Calu3 (cell line): ENCODE results near the gene TMEM35B. TPM values are rescaled to one million over a fixed set of nuclear protein-coding genes. Genes with fewer than 3 reads are reported as not detected.

Source experiments
- BruUV-seq: library from RNA; stranded (reverse); fragments of 400-500 nt; replicated peaks from 2 replicates; lab custom pipeline; 2021; lab: Mats Ljungman, UMichigan
- CTCF ChIA-PET: fragments of 300-600 bp; sonication (Branson Sonifier 250); formaldehyde crosslinking; loops from one replicate; lab custom pipeline; 2022; ENCODE audit warnings: antibody characterized with exemption; lab: Charles Lee
- DNase-seq: peaks from one replicate; pipeline ENCODE4 v3.0.0; 2022
- H3K27ac Mint-ChIP-seq: one replicate; pipeline ENCODE4 v1.8.0; 2022; ENCODE audit warnings: mixed read lengths; ENCODE audit not compliant: unreplicated experiment
- H3K27me3 Mint-ChIP-seq: one replicate; pipeline ENCODE4 v1.8.0; 2022; ENCODE audit warnings: mixed read lengths; ENCODE audit not compliant: unreplicated experiment
- H3K36me3 Mint-ChIP-seq: one replicate; pipeline ENCODE4 v1.8.0; 2022; ENCODE audit warnings: mild to moderate bottlenecking, moderate library complexity, mixed read lengths; ENCODE audit not compliant: insufficient read depth, unreplicated experiment
- H3K4me1 Mint-ChIP-seq: one replicate; pipeline ENCODE4 v1.8.0; 2022; ENCODE audit warnings: mild to moderate bottlenecking, low read depth, mixed read lengths; ENCODE audit not compliant: unreplicated experiment
- H3K4me3 Mint-ChIP-seq: one replicate; pipeline ENCODE4 v1.8.0; 2022; ENCODE audit warnings: mild to moderate bottlenecking, low read depth, moderate library complexity, mixed read lengths; ENCODE audit not compliant: unreplicated experiment
- H3K9me3 Mint-ChIP-seq: one replicate; pipeline ENCODE4 v1.8.0; 2022; ENCODE audit warnings: low read depth, mixed read lengths; ENCODE audit not compliant: unreplicated experiment
- CTCF ChIP-seq: fragments of 200-600 bp; IDR thresholded peaks from one replicate; pipeline ENCODE4 v1.8.0; 2022; ENCODE audit warnings: antibody characterized with exemption; ENCODE audit not compliant: unreplicated experiment
- intact Hi-C: fragments of 100-400 bp; cut with micrococcal nuclease; formaldehyde crosslinking; loops from one replicate; pipeline ENCODE4 v1.10.0; 2022; ENCODE audit not compliant: unreplicated experiment
- total RNA-seq: library from RNA; stranded (reverse); gene quantifications from 2 replicates; pipeline ENCODE4 v1.2.3, GENCODE V29; 2022

Gene TMEM35B
- total RNA-seq, 1 experiment from 2014 or later: 27.6 TPM

- Mint-ChIP-seq H3K4me1 (no peaks in the 10 kb centered on the region), H3K36me3 (peaks cover 17% of the 10 kb centered on the region), H3K27ac (no peak overlapping the region), H3K4me3 (no peak overlapping the region), H3K27me3 (no peaks in the 10 kb centered on the region), H3K9me3 (no peaks in the 10 kb centered on the region)
- DNase-seq: no peak
- no peak for TF ChIP-seq CTCF
- intact Hi-C loops: no loop called here
- no TSS peak for BruUV-seq
- CTCF ChIA-PET: interaction anchor here (0.7 kb wide), 2 partner anchors 651 to 801 kb away, joined by 3 to 4 read pairs; no protein-coding TSS in a partner anchor
These were observed 20.6 kb upstream of the TMEM35B start for GRCh38 chr1:35005711-35006110.

- Mint-ChIP-seq H3K27me3 (no peaks in the 10 kb centered on the region), H3K36me3 (peaks cover 13% of the 10 kb centered on the region), H3K4me1 (no peaks in the 10 kb centered on the region), H3K27ac (no peak overlapping the region), H3K9me3 (no peaks in the 10 kb centered on the region), H3K4me3 (no peak overlapping the region)
- intact Hi-C loops: no loop called here
- DNase-seq: no peak
- BruUV-seq: no TSS peak
- CTCF ChIA-PET: interaction anchor here (0.7 kb wide), 1 partner anchor 12 kb away, joined by 3 read pairs; no protein-coding TSS in a partner anchor
- no peak for TF ChIP-seq CTCF
These were observed 16.6 kb upstream of the TMEM35B start for GRCh38 chr1:35001743-35002142.

- H3K4me1 Mint-ChIP-seq: no peaks in the 10 kb centered on the region
- CTCF ChIA-PET: no interaction called here
- no peaks in the 10 kb centered on the region for H3K9me3 Mint-ChIP-seq
- no TSS peak for BruUV-seq
- H3K4me3 Mint-ChIP-seq: no peak overlapping the region
- intact Hi-C loops: no loop called here
- DNase-seq: no peak
- no peaks in the 10 kb centered on the region for H3K36me3 Mint-ChIP-seq
- TF ChIP-seq CTCF: no peak
- no peak overlapping the region for H3K27ac Mint-ChIP-seq
- H3K27me3 Mint-ChIP-seq: no peaks in the 10 kb centered on the region
These were observed 9.7 kb upstream of the TMEM35B start for GRCh38 chr1:34994878-34995277.

- CTCF ChIA-PET: no interaction called here
- intact Hi-C loops: loop anchor here (10.0 kb wide), 1 partner anchor 134 kb away; the partner anchor contains the start of gene SMIM12
- TF ChIP-seq CTCF: no peak
- no TSS peak for BruUV-seq
- Mint-ChIP-seq H3K9me3 (no peaks in the 10 kb centered on the region), H3K4me3 (no peak overlapping the region), H3K4me1 (peaks cover 5% of the 10 kb centered on the region), H3K36me3 (peaks cover 31% of the 10 kb centered on the region), H3K27ac (no peak overlapping the region), H3K27me3 (no peaks in the 10 kb centered on the region)
- DNase-seq: no peak
These were observed 3.4 kb upstream of the TMEM35B start for GRCh38 chr1:34988581-34988980.
